ENCODE data around the gene CXCR1.
"Not testable (repeated sequence)": the region's sequence is repeated elsewhere in the genome, so short reads cannot be mapped to it uniquely, and the experiment has no call there.

Gene CXCR1

GRCh38 chr2:218155953-218156479, 10.7 kb downstream of the CXCR1 start:
- no peak for DNase-seq

- DNase-seq = no peak
Measured at GRCh38 chr2:218152777-218153176, 14.0 kb downstream of the CXCR1 start.

DNA sequence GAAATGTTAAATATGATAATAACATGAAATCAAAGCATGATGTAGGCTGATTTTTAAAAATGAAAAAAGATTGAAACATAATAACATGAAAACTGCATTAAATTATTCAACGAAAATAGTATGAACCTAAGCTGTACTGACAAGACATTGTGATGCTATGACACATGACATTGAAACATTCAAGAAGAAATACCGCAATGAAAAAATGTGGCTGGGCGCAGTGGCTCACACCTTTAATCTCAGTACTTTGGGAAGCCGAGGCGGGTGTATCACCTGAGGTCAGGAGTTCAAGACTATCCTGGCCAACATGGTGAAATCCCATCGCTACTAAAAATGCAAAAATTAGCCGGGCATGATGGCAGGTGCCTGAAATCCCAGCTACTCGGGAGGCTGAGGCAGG, 14.6 kb downstream of the CXCR1 start:
- DNase-seq = no peak

DNA sequence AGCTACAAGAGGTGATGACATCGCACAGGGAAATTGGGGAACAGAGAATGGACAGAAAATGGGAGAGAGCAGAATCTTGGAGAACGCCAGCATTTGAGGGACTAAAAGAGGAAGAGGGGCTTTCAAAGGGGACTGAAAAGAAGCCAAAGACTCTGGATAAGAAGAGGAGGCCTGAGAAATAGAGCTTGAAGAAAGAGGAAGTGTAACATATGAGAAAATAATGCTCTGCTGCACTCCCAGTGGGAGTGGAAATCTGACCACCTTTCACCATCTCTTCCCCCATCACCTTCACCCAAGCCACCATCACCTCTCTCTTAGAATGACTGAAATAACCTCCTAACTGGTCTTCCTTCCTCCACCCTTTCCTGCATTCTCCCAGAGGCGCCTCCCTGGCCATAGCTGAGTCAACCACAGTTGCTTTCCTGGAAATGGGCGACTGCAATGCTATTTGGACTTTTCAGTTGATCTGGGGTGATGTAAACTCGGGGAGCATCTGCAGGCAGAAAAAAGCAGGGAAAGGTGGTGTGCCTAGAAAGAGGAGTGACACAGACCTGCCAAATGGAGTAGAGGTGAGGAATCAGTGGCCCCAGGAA, 16.8 kb downstream of the CXCR1 start:
- DNase-seq = no peak

- no peak for DNase-seq
Measured at GRCh38 chr2:218149098-218149497, 17.7 kb downstream of the CXCR1 start.

DNA sequence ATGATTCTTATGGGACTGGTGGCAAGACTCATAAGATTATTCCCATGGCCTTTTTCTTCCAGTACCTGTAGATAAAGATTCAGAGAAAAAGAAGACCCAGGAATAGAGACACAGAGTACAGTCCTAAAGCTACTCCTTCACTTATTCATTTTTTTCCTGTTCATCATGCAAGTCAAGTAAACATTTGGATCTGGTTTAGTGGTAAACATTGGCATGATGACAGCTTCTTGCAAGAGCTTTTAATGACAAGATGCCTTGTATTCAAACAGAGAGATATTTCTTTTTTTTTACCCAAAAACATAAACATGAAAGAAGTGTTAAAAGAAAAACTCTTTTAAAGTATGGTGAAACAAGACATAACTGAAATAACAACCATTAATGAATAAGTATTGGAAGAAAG, 20.7 kb downstream of the CXCR1 start:
- DNase-seq = no peak

- DNase-seq = no peak
Measured at GRCh38 chr2:218145124-218145523, 21.6 kb downstream of the CXCR1 start.

- no peak for DNase-seq
Measured at GRCh38 chr2:218138047-218138446, 28.7 kb downstream of the CXCR1 start.

DNA sequence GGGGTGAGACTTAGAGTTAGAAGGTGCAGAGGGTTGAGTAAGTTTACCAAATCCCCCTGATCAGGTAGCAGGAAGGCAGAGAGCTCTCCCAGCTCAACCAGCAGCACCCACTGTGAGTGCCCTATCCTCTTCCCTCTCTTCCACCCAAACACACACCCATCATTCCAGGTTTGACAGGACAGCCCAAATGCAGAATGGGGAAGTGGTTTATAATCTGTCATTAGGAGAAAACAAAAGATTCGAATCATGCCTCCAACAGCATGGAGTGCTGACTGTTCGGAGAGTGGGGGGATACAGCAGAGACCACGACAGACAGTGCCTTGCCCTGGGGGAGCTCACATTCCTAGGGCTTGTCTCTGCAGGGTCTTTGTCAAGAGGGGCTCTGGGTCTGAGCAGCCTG, 29.2 kb downstream of the CXCR1 start:
- no peak for DNase-seq

GRCh38 chr2:218130822-218131221, 35.9 kb downstream of the CXCR1 start:
- DNase-seq = no peak

DNA sequence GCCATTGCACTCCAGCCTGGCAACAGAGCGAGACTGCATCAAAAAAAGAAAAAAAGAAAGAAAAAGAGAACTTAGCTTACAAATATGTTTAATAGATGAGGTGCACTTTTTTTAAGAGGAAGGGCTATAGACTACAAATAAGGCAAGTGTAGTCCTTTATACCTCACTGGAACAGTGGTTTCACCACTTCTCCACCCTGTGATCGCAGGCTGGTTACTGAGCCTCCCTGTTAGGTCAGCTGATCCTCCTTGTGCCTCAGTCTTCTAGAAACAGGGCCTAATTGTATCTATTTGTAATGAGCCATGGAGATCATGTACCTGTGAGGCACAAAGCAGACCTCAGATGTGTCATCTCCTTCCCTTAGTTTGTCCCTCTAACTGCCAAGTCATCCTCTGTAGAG, 36.4 kb downstream of the CXCR1 start:
- no peak for DNase-seq

DNA sequence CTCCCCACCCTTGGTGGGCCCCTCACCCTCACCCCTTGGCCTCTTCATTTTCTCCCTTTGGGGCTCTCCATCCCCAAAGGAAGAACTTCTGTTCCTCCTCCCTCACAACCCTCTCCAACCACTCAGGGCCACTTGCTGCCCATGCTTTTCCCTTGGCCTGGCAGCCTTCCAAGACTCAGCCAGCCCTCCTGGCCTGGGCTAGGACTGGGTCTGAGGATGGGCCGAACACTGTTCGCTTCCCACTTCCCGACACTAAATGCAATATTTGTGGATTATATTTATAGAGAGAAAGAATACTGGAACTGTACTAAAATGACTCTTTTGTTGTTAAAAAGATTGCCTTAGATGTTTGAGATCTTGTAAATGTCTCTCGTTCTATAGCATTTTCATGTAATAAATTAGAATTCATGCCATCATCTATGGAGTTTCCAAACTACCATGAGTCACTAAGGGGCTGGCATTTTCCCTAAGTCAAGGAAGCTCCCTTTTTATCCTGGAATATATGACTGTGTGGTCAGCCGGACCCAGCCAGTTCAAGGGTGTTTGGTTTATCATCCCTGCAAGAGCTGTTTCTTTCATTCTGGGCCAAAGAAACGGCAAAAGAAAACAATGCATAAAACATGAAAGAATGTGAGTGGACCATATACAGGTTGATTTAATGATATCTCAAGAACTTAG, 37.2 kb downstream of the CXCR1 start:
- DNase-seq = no peak

GRCh38 chr2:218128781-218129457, 37.8 kb downstream of the CXCR1 start:
- no peak for DNase-seq

DNA sequence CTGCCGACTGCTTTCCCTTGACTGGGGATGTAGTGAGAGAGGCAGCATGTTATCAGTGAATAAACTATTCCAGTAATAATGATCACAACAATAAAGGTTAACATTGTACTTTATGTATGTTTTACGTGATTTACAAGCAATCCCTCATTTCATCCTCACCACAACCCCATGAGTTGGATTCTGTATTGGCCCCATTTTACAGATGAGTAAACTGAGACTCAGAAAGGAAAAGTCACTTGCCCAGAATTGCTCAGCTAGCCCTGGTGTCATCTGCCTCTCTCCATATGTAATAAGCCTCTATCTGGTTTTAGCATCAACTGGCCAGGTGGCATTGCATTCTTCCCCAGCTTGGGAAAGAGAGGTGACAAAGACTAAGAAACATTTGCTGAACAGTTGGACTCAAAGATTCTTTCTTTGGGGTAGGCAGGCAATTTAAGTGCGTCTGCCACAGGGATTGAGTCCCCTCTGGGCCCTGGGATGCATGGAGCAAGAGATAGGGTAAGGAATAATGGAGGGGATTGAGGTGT, 38.8 kb downstream of the CXCR1 start:
- no peak for DNase-seq

- no peak for DNase-seq
Measured at GRCh38 chr2:218125626-218126080, 41.1 kb downstream of the CXCR1 start, which contains the start of gene CXCR2. CXCR2 (plus strand) TSS chr2:218126028; CDS start chr2:218134802, 8,774 bp downstream.

- DNase-seq = no peak
Measured at GRCh38 chr2:218125095-218125494, 41.7 kb downstream of the CXCR1 start.

DNA sequence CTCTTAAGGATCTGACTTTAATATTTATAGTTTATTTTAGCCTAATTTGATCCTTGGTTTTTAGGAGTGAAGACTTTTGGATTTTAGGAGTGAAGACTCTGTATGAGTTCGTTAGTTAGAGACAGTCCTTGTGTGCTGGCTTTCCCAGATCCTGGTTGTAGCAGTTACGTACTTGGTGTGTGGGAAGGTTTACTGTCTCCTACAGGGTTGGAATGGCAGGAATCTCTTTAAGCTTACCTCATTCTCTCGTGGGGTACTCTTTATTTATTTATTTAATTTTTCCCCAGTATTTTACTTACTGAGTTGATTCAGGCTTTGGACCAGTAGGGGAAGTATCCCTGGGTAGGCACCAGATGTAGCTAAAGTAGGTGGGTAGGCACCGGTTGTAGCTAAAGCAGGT, 42.8 kb downstream of the CXCR1 start:
- DNase-seq = no peak

GRCh38 chr2:218122286-218122685, 44.5 kb downstream of the CXCR1 start:
- not testable (repeated sequence) for DNase-seq

- not testable (repeated sequence) for DNase-seq
Measured at GRCh38 chr2:218121789-218122188, 45.0 kb downstream of the CXCR1 start.

Data from SHP77 (cell line).